Activated T-cell treated with anti-CD3 and anti-CD28 coated beads, Interleukin-2, amount 50 U/mL, for 24 hours (primary cell): Measurements from ENCODE around the gene IQSEC1.
A peak's percentile ranks its signal among the peaks of the same experiment; 100 is the strongest.

Experiments used
- DNase-seq: peaks from one replicate; pipeline ENCODE4 v3.0.0-alpha.2; 2020
- H3K27ac Mint-ChIP-seq: 2 replicates; pipeline ENCODE4 v1.8.0; 2020; ENCODE audit warnings: mild to moderate bottlenecking, mixed read lengths
- H3K27me3 Mint-ChIP-seq: 2 replicates; pipeline ENCODE4 v1.8.0; 2020; ENCODE audit warnings: mixed read lengths
- H3K36me3 Mint-ChIP-seq: 2 replicates; pipeline ENCODE4 v1.8.0; 2020; ENCODE audit warnings: low read depth, mixed read lengths
- H3K4me1 Mint-ChIP-seq: 2 replicates; pipeline ENCODE4 v1.8.0; 2020; ENCODE audit warnings: low read depth, mixed read lengths
- H3K4me3 Mint-ChIP-seq: 2 replicates; pipeline ENCODE4 v1.8.0; 2020; ENCODE audit warnings: mild to moderate bottlenecking, moderate library complexity, mixed read lengths
- H3K9me3 Mint-ChIP-seq: 2 replicates; pipeline ENCODE4 v1.8.0; 2020; ENCODE audit warnings: mixed read lengths

Gene IQSEC1

DNA sequence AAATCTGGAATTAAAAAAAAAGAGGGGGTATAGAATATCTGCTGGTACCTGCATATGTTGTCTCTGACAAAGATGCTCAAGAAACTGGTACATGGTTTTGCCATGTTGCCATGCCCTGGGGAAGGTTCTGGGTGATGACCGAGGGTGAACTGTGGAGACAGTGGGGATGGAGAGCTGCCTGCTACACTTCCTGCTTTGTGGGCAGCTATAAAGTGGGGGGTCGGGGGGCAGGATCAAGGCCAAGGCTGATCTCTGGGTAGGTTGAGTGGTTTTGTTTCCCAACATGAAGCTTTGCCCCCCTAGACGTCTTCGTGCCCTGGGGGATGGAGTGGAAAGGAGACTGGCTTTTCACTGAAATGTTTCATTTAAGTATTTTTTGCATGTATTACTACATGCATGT, 74.6 kb downstream of the IQSEC1 start:
- peaks cover 73% of the 10 kb centered on the region for H3K4me1 Mint-ChIP-seq
- no peak for DNase-seq
- H3K27me3 Mint-ChIP-seq: no peaks in the 10 kb centered on the region
- peak overlapping the region; percentile 53 for H3K27ac Mint-ChIP-seq
- no peaks in the 10 kb centered on the region for H3K9me3 Mint-ChIP-seq
- H3K4me3 Mint-ChIP-seq: no peak overlapping the region
- H3K36me3 Mint-ChIP-seq: peaks cover 44% of the 10 kb centered on the region

GRCh38 chr3:12997387-12997786, 75.8 kb downstream of the IQSEC1 start:
- no peak for DNase-seq
- Mint-ChIP-seq H3K27ac (peak overlapping the region; percentile 14), H3K27me3 (no peaks in the 10 kb centered on the region), H3K4me3 (no peak overlapping the region), H3K4me1 (peaks cover 69% of the 10 kb centered on the region), H3K36me3 (peaks cover 43% of the 10 kb centered on the region), H3K9me3 (no peaks in the 10 kb centered on the region)

GRCh38 chr3:12996181-12996506, 77.1 kb downstream of the IQSEC1 start:
- H3K27ac Mint-ChIP-seq: peak overlapping the region; percentile 2
- no peak for DNase-seq
- H3K36me3 Mint-ChIP-seq: peaks cover 34% of the 10 kb centered on the region
- H3K4me1 Mint-ChIP-seq: peaks cover 66% of the 10 kb centered on the region
- H3K4me3 Mint-ChIP-seq: no peak overlapping the region
- no peaks in the 10 kb centered on the region for H3K27me3 Mint-ChIP-seq
- no peaks in the 10 kb centered on the region for H3K9me3 Mint-ChIP-seq

- H3K4me1 Mint-ChIP-seq: peaks cover 69% of the 10 kb centered on the region
- H3K9me3 Mint-ChIP-seq: no peaks in the 10 kb centered on the region
- peak overlapping the region; percentile 90 for H3K27ac Mint-ChIP-seq
- no peak for DNase-seq
- peak overlapping the region; percentile 86 for H3K4me3 Mint-ChIP-seq
- H3K27me3 Mint-ChIP-seq: no peaks in the 10 kb centered on the region
- peaks cover 32% of the 10 kb centered on the region for H3K36me3 Mint-ChIP-seq
Measured at GRCh38 chr3:12995389-12996180, 77.6 kb downstream of the IQSEC1 start.

DNA sequence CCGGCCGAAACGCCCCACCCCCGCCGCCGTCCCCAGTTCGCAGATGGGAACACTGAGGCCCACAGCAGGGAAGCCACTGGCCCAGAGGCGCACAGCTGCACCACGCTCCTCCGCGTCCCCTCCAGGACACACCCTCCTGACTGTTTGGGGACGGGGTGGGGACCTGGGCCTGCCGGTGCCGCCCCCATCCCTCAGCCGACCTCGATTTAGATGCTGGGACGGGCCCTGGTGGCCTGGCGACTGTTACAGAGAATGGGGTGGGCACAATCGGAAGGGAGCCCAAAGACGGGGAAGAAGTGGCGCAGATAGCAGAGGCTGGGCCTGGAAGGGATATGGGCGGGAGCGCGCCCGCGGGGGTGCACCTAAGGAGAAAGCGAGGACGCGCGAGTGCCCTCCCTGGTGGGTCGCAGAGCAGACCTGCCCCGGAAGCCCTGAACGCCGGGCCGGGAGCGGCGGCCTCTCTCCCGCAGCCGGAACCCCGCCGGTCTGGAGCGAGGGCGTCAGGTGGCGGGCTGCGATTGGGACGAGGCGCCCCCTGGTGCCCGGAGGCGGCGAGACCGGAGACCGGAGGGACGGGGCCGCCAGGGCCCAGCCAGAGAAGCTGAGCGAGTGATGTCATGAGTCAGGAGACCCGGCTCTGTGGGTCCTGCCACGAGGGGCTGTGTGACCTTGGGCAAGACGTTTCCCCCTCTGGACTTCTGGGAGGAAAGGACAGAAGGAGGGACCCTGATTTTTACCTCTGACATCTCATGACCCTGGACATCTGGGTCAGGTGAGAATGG, 78.4 kb downstream of the IQSEC1 start:
- H3K9me3 Mint-ChIP-seq: no peaks in the 10 kb centered on the region
- no peaks in the 10 kb centered on the region for H3K27me3 Mint-ChIP-seq
- peak overlapping the region; percentile 92 for H3K27ac Mint-ChIP-seq
- peaks cover 29% of the 10 kb centered on the region for H3K36me3 Mint-ChIP-seq
- H3K4me1 Mint-ChIP-seq: peaks cover 70% of the 10 kb centered on the region
- peak overlapping the region; percentile 86 for H3K4me3 Mint-ChIP-seq
- DNase-seq: peak; percentile 94

GRCh38 chr3:12994357-12994606, 78.9 kb downstream of the IQSEC1 start:
- H3K4me1 Mint-ChIP-seq: peaks cover 68% of the 10 kb centered on the region
- no peak for DNase-seq

GRCh38 chr3:12993517-12994356, 79.5 kb downstream of the IQSEC1 start:
- peaks cover 65% of the 10 kb centered on the region for H3K4me1 Mint-ChIP-seq
- no peaks in the 10 kb centered on the region for H3K9me3 Mint-ChIP-seq
- peak; percentile 64 for DNase-seq
- peaks cover 28% of the 10 kb centered on the region for H3K36me3 Mint-ChIP-seq
- H3K27me3 Mint-ChIP-seq: no peaks in the 10 kb centered on the region
- H3K4me3 Mint-ChIP-seq: peak overlapping the region; percentile 86
- peak overlapping the region; percentile 92 for H3K27ac Mint-ChIP-seq

More at GRCh38 chr3:12994357-12994606, 78.9 kb downstream of the IQSEC1 start:
- Mint-ChIP-seq H3K27ac (peak overlapping the region; percentile 92), H3K4me3 (peak overlapping the region; percentile 86), H3K9me3 (no peaks in the 10 kb centered on the region), H3K27me3 (no peaks in the 10 kb centered on the region), H3K36me3 (peaks cover 29% of the 10 kb centered on the region)

DNA sequence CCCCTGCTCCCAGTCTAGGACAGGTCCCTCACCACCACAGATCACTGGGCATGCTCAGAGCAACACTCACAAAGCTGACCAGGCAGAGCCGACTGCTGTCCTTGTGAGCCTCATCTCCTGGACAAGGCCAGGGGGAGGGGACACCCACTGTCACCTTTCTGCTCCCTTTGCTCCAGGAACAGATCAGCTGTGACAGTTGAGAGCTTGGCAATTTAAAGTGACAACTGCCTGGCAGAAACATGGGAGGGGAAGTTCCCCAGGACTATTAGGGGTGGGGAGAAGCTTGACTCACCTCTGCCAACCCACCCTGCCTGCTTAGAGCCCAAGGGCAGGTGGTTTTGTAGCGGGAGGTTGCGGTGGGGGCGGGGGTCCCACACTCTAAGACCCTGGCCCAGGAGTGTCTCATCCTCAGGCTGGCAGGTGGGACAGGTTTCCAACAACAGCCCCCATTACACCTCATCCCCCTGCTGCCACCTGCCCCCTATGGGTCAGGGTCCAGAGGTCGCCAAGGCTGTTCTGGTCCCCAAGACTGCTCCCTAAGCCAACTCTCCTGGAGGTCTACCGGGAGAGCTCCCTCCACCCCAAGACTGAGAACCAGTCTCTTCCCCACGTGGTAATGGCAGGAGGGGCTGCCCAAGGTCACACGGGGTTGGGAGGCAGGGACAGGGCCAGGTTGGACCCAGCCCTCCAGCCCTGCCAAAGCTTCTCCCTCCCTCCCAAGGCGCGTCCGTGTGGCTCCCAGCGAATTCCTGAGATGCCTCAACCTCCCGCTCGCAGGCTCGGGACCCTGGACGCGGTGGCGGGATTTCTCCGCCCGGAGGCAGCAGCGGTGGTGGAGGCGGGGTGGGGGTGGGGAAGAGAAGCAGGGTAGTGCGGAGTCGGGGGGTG, 80.4 kb downstream of the IQSEC1 start:
- Mint-ChIP-seq H3K27me3 (no peaks in the 10 kb centered on the region), H3K4me3 (peak overlapping the region; percentile 75), H3K9me3 (no peaks in the 10 kb centered on the region), H3K27ac (no peak overlapping the region), H3K36me3 (peaks cover 21% of the 10 kb centered on the region), H3K4me1 (peaks cover 63% of the 10 kb centered on the region)
- DNase-seq: no peak

GRCh38 chr3:12991861-12992281, 81.4 kb downstream of the IQSEC1 start:
- no peak for DNase-seq
- Mint-ChIP-seq H3K4me3 (no peak overlapping the region), H3K4me1 (peaks cover 60% of the 10 kb centered on the region)

DNA sequence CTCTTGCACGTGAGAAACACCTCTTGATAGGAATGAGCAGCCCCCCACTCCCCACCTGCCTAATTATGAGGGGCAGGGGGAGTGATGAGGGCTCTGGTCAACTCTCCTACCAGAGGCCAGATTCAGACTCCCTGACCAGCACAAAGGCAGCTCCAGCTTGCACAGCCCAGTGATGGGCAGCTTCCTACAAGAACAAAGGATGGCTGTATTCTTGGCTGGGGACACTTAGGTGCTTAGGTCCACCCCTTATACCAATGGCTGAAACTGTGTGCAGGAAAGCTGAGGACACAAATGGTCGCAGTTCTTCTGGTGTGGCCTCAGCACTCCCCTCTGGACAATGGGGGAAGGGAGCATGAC, 81.8 kb downstream of the IQSEC1 start:
- Mint-ChIP-seq H3K27me3 (no peaks in the 10 kb centered on the region), H3K4me3 (no peak overlapping the region), H3K9me3 (no peaks in the 10 kb centered on the region), H3K27ac (no peak overlapping the region), H3K36me3 (peaks cover 7% of the 10 kb centered on the region), H3K4me1 (peaks cover 56% of the 10 kb centered on the region)
- DNase-seq: no peak

More at GRCh38 chr3:12991861-12992281, 81.4 kb downstream of the IQSEC1 start:
- H3K9me3 Mint-ChIP-seq: no peaks in the 10 kb centered on the region
- H3K27me3 Mint-ChIP-seq: no peaks in the 10 kb centered on the region
- peaks cover 11% of the 10 kb centered on the region for H3K36me3 Mint-ChIP-seq
- H3K27ac Mint-ChIP-seq: no peak overlapping the region

- Mint-ChIP-seq H3K27ac (no peak overlapping the region), H3K27me3 (no peaks in the 10 kb centered on the region), H3K4me3 (no peak overlapping the region), H3K36me3 (peaks cover 5% of the 10 kb centered on the region), H3K4me1 (peaks cover 51% of the 10 kb centered on the region), H3K9me3 (no peaks in the 10 kb centered on the region)
- DNase-seq: no peak
Measured at GRCh38 chr3:12990781-12991480, 82.3 kb downstream of the IQSEC1 start.

GRCh38 chr3:12990306-12990705, 82.9 kb downstream of the IQSEC1 start:
- peaks cover 5% of the 10 kb centered on the region for H3K36me3 Mint-ChIP-seq
- no peaks in the 10 kb centered on the region for H3K9me3 Mint-ChIP-seq
- peak overlapping the region; percentile 50 for H3K27ac Mint-ChIP-seq
- DNase-seq: no peak
- H3K4me1 Mint-ChIP-seq: peaks cover 55% of the 10 kb centered on the region
- no peaks in the 10 kb centered on the region for H3K27me3 Mint-ChIP-seq
- H3K4me3 Mint-ChIP-seq: no peak overlapping the region

- Mint-ChIP-seq H3K9me3 (no peaks in the 10 kb centered on the region), H3K36me3 (no peaks in the 10 kb centered on the region), H3K4me1 (peaks cover 56% of the 10 kb centered on the region), H3K27me3 (no peaks in the 10 kb centered on the region), H3K4me3 (no peak overlapping the region), H3K27ac (no peak overlapping the region)
- DNase-seq: no peak
Measured at GRCh38 chr3:12988728-12989454, 84.3 kb downstream of the IQSEC1 start.
